HG03521 (cell line): ENCODE results near the gene HIPK2.

ENCODE experiments used
- ATAC-seq: cut with Tn5 transposase; IDR thresholded peaks from one replicate; pipeline ENCODE4 v1.9.1; 2021; ENCODE audit warnings: mild to moderate bottlenecking, moderate library complexity; ENCODE audit not compliant: unreplicated experiment

HIPK2 gene

DNA sequence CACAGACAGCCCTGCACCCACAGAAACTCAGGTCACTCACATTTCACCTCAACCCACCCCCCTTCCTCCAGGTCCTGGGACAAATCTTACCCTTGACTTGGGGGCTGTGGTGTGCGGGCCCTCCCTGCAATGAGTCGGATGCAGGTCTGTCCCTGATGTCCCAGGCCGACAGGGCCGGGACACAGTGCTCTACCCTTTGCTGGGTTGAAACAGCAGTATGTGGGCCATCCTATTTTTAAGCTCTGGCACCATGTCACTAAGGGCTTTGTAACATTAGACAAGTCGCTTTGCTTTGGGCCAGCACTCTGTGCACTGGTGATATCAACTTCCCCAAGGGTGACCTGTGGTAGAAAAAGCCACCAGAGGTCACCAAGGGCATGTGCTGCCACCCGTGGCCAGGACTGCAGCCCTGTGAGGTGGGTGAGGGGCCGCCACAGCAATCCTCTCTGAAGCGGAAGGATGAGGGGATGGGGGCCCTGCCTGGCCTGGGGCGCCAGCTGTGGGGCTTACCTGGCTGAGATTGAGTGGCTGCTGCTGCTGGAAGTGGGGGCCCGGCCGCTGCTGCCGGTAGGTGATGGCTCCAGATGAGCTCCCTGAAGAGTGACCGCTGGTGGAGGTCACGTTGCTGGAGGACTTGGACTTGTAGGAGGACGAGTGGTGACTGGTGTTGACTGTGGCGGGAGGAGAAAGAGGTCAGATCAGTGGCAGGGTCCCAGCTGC, 203.0 kb downstream of the HIPK2 start:
- ATAC-seq: no peak

DNA sequence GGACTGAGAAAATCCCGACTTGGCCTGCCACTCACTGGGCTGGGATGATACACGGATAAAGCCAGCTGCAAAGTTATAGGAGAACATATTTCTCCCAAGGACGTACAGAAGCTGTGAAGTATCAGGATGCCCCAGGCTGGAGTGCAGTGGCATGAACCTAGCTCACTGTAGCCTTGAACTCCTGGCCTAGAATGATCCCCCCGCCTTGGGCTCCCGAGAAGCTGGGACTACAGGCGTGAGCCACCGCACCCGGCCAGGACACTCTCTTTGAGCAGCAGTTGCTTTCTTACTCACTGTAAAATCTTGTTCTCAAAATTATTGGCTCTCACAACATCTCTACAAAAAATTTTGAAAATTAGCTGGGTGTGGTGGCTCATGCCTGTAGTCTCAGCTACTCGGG, 203.9 kb downstream of the HIPK2 start:
- no peak for ATAC-seq

DNA sequence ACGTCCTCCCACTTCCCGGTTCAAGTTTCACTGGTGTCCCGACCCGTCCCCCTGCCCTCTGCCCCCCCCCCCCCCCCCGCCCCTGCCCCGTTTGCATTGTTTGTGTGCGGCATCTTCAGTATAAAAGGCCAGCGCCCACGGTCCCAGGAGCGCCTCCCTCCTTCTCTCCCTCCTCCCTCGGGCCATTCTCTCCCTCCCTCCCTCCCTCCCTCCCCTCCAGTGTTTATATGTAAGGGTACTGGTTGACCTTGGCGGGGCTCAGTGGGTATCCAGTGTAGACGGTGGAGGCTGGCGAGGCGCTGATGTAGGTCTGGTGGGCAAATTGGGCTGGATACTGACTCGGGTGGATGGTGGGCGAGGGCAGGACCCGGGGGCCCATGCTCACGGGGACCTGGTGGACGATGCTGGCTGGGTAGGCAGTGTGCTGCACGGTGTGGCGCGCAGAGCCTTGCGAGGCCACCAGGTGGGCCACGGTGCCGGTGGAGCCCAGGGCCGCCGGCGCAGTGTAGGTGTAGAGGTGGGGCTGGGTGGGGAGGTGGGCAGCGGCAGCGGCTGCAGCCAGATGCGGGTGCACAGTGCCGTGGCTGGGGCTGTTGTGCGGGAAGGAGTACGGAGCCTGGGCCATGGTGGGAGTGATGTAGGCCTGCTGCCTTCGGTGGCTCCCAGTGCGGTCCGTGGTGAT, 205.0 kb downstream of the HIPK2 start:
- ATAC-seq: no peak

DNA sequence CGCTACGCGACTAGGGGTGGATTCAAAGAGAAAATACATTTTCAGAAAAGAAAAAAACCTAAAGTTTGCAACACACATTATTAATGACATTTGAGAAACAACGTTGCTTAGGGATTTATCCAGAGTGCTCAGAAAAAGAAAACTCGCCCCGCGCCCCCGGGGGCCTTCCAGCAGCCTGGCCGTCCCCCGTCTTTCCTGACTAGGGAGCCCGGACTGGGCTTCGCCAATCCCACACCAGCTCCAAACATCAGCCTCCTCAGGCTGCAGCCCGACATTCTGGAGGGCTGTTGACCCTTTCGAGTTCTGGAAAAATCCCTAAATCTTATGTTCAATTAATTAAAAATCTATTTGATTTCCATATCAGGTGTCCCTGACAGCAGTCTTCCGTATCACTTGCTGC, 205.7 kb downstream of the HIPK2 start:
- no peak for ATAC-seq

DNA sequence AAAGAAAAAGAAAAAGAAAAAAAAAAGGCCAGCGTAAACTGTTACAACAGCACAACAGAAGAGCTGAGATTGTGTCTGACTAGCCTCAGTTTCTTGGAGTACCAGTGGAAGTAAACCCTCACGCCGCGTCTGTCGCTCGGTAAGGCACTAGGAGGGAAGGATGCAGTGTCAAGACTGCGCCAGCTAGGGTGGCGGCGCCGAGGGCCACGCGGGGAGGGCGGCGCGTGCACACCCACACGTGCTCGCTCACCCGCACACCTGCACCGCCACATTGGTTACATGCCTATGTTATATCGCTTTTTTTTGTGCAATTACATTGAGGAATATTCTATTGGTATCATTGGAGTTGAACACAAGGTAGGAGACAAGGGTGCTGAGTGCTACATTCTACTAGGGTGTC, 206.1 kb downstream of the HIPK2 start:
- no peak for ATAC-seq

DNA sequence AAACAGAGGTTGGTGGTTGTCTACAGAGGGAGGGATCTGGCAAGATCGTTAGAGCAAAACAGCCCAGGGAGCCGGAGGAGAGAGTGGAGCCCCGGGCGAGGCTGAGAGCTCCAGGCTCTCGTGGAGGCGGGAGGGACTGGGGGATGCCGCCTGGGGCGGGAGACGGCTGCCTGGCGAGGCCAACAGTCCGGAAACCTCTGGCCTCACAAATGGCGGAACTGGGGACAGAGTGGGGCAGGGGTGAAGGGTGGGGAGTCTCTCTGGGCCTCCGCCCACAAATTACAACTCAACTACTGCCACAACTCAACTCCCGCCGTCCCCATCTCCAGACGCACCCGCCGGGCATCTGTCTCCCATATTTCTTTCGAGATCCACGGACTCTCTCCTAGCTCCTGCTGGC, 206.6 kb downstream of the HIPK2 start:
- no peak for ATAC-seq

DNA sequence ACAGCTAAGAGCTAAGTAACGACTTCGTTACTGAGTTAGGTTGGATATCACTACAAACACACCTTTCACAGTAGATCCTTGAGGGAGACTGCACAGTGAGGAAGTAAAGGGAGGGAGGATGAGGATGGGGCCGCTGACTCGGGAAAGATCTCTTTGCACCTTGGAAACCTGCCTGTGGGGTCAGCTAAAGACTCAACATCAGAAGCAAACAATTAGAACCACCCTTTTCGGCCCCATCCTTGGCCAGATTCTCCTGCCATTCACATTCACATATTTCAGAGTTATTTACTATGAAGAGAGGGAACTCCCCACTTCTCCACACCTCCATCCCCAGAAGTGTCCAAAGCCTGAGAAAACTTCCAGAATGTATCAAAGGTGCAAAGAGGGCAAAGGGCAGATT, 207.2 kb downstream of the HIPK2 start:
- ATAC-seq: no peak

DNA sequence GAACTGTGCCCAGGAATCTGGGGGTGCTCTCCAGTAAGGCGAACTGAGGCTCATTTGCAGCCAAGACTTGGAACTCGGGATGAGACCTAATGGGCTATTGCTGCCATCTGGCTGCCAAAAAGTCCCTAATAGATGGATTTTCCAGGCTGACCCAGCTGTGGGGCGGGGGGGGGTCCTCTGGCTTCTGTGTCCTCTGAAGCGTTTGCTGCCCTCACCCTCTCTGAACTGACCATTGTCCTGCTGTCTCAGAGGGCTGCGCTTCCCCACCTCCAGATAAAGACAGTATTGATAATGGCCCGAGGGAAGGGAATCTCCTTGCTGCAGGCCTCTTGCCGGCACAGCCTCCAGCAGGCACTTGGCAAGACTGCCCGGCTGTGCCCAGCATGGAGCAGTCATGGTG, 207.7 kb downstream of the HIPK2 start:
- no peak for ATAC-seq

DNA sequence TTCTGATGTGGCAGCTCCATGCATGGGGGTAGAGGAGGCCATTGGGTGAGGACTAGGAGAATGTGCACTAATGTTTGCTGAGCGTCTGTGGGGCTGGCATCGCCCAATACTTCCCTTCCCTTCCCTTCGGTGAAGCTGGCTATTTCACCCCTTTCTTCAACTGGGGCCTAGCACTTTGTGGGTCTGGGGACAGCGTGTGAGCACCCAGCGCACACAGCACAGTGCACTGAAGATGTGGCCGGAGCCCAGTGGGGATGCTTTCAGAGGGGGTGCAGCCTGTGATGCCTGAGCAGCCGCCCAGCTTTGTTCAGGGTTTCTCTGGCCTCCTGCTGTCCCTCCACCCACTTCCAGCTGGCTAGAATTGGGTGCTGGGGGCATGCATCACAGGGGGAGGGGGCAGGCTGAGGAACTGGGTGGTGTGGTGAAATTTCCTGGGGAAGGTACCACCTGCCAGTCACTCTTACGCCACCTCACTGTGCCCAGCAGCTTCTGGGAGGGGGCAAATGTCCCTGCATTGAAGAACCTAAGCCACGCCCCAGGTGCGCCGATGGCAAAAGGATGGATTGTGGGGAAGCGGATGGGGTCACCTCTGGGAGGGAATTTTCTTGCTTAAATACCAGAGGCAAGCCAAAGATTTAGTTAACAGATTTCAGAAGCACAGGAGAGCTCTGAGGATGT, 208.8 kb downstream of the HIPK2 start:
- no peak for ATAC-seq

DNA sequence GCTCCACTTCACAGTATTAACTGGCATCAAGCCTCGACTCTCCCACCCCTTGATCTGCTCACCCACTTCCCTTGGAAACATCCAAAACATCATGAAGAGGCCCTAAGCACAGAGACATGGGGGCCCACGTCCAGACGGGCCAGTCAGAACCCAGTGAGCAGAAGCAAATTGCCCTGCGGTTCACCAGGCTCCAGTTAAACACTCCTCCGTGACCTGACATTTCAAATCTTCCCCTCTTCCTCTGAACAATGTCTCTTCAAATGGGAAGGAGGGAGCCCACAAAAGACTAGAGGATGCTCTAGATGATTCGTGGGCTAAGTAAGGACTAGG, 209.5 kb downstream of the HIPK2 start:
- no peak for ATAC-seq

DNA sequence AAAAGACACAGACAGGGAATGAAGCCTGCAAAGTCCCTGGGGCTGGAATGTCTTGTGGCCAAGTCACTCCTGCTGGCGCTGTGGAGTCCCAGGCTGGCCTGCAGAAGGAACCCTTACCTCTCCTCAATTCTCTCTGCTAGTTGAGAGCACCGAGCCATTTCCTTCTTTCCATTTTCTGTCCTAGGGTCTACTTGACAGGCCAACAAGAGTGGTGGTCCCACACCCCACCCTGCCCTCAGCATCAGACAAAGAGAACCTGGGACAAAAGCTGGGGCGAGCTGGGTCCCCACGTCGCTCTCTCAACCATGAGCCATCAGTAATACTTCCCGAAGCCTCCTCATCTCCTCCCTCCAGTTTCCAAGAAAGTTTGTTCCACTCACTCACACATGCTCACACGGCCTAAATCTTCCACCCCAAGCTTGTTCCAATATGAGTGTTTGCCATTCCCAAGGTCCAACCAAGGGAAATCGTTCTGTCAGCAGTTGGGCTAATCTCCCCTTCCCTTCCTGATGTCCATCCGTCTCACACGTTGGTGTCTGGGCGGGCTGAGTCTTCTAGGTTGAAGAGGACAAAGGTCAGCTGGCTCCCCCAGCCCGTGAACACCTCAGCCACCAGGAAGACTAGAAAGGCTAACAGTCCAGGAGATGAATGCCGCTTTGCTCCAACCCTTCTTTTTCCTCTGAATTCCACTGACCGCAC, 210.0 kb downstream of the HIPK2 start:
- no peak for ATAC-seq

DNA sequence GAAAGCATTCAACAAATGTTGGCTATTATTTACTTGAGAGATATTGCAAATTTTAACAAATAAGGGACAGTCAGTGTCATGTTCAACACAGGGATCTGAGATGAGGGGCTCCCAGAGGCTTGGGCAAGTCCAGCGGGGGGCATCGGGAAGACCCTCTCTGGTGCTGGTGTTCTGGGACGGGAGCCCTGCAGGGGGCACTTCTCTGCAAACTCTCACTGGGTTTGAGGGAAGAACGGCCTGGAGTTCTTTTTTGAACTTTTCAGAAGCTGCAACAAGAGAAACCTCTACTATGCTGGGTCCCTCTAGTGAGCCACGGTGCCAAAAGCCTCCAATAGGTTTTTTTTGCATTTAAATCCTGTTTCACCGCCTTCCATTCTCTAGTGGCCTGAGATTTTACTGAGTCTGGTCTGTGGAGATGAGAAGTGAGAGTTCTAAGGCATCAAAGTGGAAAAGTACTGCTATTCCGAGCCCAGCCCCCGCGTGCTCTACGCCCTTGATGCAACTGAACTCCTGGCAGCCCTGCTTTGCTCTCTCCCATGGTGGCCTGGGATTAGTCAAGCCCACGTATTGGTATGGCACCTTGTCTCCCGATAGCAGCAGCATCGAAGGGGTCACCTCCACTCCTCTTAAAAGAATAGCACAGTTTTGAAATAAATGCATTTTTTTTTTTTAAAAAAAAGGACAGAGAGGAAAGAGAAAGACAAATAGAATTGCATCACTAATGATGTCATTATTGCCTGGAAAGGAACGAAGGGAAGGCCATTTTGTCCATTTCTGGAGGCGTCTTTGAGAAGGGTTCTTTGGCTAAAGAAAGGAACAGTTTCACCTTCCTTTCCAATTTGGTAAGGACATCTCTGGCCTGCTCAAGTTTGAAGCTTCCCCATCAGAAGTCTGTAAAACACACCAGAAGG, 210.8 kb downstream of the HIPK2 start:
- no peak for ATAC-seq

DNA sequence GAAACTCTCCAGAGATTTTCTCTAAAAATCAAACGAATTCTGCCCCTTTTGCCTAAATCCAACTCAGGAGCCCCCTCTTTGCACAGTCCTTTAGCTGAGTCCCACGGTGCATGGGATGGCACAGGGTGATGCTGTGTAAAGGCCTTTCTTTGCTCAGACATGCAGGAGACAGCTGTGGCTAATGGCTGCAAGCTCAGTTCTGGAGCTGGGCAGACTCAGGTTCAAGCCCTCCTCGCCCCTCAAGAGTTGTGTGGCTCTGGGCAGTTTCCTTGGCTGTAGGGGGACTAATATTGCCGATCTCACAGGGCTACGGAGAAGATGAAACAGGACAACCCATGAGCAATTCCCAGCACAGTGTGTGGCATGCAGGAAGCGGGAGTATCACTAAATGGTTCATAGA, 211.7 kb downstream of the HIPK2 start:
- no peak for ATAC-seq

DNA sequence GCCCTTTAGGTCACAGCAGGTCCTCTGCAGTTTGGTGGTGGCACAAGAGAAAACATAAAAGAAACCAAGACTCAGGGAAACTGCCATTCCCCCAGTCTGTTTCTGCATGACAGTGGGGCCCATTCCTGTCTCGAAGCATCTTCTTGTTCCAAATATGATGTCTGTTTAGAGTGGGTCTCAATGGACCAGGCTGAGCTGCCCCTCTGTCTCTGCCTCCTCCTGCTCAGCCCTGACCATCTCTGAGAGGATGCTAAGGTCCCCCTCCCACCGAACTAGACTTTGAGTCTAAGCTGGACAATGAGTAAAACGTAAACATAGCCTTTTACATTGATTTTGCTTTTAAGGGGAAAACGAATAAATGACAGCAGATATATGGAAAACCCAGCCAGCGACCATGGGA, 213.9 kb downstream of the HIPK2 start:
- ATAC-seq: no peak

DNA sequence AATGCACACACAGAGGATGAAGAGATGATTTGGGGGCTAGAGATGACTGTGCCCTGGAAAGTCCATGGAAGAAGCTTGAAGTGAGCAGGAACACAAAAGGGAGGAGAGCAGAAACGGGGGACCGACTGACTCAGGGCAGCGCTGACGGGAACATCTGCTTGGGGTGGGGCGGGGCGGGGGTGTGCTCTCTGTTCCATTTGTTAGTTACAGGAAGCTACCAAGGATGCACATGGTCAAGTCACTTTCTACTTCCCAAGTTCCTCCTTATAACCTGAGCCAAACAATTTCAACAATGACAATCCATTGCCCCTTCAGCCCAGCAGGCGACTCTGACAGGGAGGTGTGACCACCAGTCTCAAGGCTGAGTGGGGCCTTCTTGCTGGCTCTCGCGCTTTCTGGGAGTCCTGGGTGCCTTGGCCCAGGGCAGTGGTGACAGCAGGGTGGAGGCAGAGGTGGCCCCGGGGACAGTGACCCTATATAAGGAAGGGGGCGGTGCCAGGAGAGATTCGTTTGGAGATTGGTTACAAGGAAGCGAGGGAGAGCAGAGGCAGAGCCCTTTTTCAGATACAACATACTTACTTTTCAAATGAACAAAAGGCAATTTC, 214.7 kb downstream of the HIPK2 start:
- ATAC-seq: no peak

DNA sequence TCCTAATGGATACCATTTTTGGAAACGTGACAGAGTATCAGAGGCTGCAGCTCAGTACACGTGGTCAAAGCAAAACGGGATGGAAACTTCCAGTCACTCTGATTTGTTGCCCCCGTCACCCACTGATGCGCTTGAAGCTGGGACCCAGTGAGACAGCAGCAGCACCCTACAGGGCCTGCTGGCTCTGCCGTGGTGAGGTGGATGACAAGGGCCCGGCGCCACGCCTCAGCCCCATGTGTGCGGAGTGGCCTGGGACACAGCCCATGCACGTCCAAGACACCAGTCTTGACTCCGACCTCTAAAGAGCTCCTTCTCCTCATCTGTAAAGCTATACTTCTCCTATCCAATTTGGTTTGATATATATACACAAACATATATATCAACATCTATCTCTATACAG, 215.3 kb downstream of the HIPK2 start:
- no peak for ATAC-seq

DNA sequence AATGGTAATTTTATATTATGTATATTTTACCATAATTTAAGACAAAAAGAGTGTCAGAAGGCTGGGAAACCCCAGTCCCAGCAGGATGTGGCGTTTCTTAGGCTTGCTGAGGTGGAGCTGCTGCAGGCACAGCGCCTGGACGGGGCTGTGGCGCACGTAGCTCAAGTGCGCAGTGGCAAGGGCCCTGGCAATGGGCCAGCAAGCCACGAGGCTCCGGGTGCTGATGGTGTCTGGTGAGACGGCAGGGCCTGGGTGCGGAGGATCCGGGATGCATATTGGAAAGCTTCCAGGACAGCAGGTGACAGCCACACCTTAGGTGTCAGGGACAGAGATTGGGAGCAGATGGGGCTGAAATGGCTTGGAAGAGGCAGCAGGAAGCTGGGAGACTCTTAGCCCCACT, 217.1 kb downstream of the HIPK2 start:
- ATAC-seq: no peak

DNA sequence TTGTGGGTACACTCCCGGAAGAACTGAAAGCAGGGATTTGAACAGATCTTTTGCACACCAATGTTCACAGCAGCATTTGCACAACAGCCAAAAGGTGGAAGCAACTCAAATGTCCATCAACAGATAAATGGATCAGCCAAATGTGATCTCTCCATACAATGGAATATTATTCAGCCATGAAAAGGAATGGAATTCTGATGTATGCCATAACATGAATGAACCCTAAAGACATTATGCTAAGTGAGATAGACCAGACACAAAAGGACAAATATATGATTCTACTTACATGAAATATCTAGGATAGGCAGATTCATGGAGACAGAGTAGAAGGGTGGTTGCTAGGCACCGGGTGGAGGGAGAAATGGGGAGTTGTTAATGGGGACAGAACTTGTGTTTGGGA, 217.6 kb downstream of the HIPK2 start:
- ATAC-seq: no peak

DNA sequence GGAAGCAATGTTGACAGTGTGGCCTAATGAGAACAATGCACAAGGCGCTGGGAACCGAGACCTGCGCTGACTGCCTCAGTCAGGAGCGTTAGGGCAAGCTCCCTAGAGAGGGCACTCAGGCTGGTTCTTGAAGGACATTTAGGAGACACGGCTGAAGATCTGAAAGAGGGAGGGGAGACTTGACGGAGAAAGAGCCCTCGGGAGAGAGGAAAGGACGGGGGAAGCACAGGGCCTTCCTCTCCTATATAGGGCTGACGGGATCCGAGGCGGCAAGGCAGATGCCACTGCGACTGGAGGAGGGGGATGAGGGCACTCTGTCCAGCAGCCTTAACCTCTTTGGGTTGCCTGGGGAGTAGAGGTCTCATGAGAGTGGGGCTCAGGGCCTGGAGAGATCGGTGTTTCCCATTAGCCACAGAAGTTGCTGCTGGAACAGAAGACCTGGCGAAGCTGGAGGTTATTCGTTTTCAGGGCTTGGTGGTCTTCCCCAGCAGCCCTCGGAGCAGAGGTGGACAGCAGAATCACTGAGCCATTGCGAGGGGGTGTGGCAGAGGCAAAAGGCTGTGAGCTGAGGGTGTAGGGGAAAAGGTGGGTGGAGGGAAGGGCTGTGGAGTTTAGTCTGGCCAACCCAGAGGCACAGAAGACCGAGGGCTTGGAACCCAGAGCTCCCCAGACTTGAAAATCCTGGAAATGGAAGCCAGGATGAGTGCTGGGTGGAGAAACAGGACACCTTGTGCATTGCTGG, 218.3 kb downstream of the HIPK2 start:
- no peak for ATAC-seq
